B cell (primary cell): ENCODE data around the gene ERBB4. TPM values are rescaled to one million over a fixed set of nuclear protein-coding genes. Genes with fewer than 3 reads are reported as not detected.

Experiments
- ATAC-seq: fragments of 200-7000 bp; cut with Tn5 transposase; one replicate; pipeline ENCODE4 v1.10.0; 2021; ENCODE audit warnings: low read depth, mild to moderate bottlenecking, moderate number of reproducible peaks, moderate library complexity
- CTCF ChIA-PET: fragments of 350-600 bp; sonication (Branson Sonifier 250); formaldehyde crosslinking; loops from one replicate; lab custom pipeline; 2021; ENCODE audit warnings: antibody characterized with exemption, inconsistent platforms; lab: Charles Lee
- POLR2A ChIA-PET: fragments of 350-600 bp; sonication (Branson Sonifier 250); formaldehyde crosslinking; loops from one replicate; lab custom pipeline; 2021; ENCODE audit warnings: antibody characterized with exemption; lab: Charles Lee
- DNase-seq: peaks from one replicate; pipeline ENCODE4 v3.0.0; 2013
- H2AFZ ChIP-seq: 2 replicates; pipeline ENCODE4 v1.6.1; 2012; ENCODE audit warnings: mild to moderate bottlenecking, low read depth, low read length; ENCODE audit not compliant: insufficient read depth, poor library complexity, severe bottlenecking
- H3K27ac ChIP-seq, 2 donors: 1 replicate in 1 of 2; 2 replicates in 1 of 2; pipeline ENCODE4 v1.5.1; 2012 to 2013; ENCODE audit warnings: low read length in 2 of 2, mild to moderate bottlenecking in 2 of 2, moderate library complexity in 1 of 2
- H3K27me3 ChIP-seq, 4 experiments: fragments of 200-600 bp in 1 of 4; sonication (generic) in 1 of 4; replicated peaks in 1 of 4; 1 replicate in 2 of 4; 2 replicates in 2 of 4; pipeline versions ENCODE4 v1.6.1 to v1.7.0; 2013 to 2016; ENCODE audit warnings: low read length in 3 of 4, mild to moderate bottlenecking in 2 of 4, mixed read lengths in 1 of 4, moderate library complexity in 1 of 4; ENCODE audit not compliant: insufficient read depth in 4 of 4, control insufficient read depth in 3 of 4; ENCODE audit errors: control extremely low read depth in 1 of 4
- H3K36me3 ChIP-seq, 2 experiments: replicated peaks in 1 of 2; 1 replicate in 1 of 2; 2 replicates in 1 of 2; pipeline versions ENCODE4 v1.6.1 to v1.7.1; 2013; ENCODE audit warnings: low read length in 1 of 2; ENCODE audit not compliant: insufficient read depth in 2 of 2, control insufficient read depth in 1 of 2; ENCODE audit errors: control extremely low read depth in 1 of 2, extremely low read depth in 1 of 2
- H3K4me1 ChIP-seq, 2 donors: fragments of 200-600 bp in 1 of 2; sonication (generic) in 1 of 2; 1 replicate in 1 of 2; 2 replicates in 1 of 2; pipeline versions ENCODE4 v1.5.1 to v1.6.1; 2013 to 2017; ENCODE audit warnings: low read length in 2 of 2; ENCODE audit not compliant: control insufficient read depth in 2 of 2, insufficient read depth in 2 of 2
- H3K4me2 ChIP-seq: replicated peaks from 2 replicates; pipeline ENCODE3; 2012; ENCODE audit warnings: mild to moderate bottlenecking, low read depth, low read length; ENCODE audit not compliant: poor library complexity, severe bottlenecking
- H3K4me3 ChIP-seq, 5 experiments: fragments of 200-600 bp in 1 of 5; sonication (generic) in 1 of 5; 1 replicate in 3 of 5; 2 replicates in 2 of 5; pipeline versions ENCODE4 v1.5.1 to v1.7.0; 2011 to 2016; ENCODE audit warnings: low read length in 4 of 5, mild to moderate bottlenecking in 4 of 5, low read depth in 2 of 5, control low read depth in 1 of 5, moderate library complexity in 1 of 5; ENCODE audit not compliant: insufficient read depth in 1 of 5; ENCODE audit errors: control extremely low read depth in 1 of 5, extremely low read depth in 1 of 5
- H3K79me2 ChIP-seq: fragments of 200-600 bp; sonication (generic); one replicate; pipeline ENCODE4 v1.6.0; 2016; ENCODE audit warnings: low read length; ENCODE audit not compliant: control insufficient read depth, insufficient read depth
- H3K9ac ChIP-seq: fragments of 200-600 bp; sonication (generic); 2 replicates; pipeline ENCODE4 v1.6.1; 2017; ENCODE audit warnings: mild to moderate bottlenecking, low read length, moderate library complexity
- H3K9me3 ChIP-seq, 3 donors: one replicate each; pipeline versions ENCODE4 v1.6.1 to v1.7.1; 2013; ENCODE audit warnings: low read length in 2 of 3; ENCODE audit not compliant: control insufficient read depth in 2 of 3, insufficient read depth in 1 of 3; ENCODE audit errors: control extremely low read depth in 1 of 3
- H4K20me1 ChIP-seq: 2 replicates; pipeline ENCODE4 v1.6.0; 2012; ENCODE audit warnings: mild to moderate bottlenecking, low read length; ENCODE audit not compliant: insufficient read depth, control insufficient read depth, poor library complexity, severe bottlenecking
- H3K27ac Mint-ChIP-seq: one replicate; pipeline ENCODE4 v1.8.0; 2021; ENCODE audit warnings: mixed read lengths
- H3K27me3 Mint-ChIP-seq: one replicate; pipeline ENCODE4 v1.8.0; 2021; ENCODE audit warnings: mixed read lengths
- H3K4me1 Mint-ChIP-seq: one replicate; pipeline ENCODE4 v1.8.0; 2021; ENCODE audit warnings: mixed read lengths
- H3K4me3 Mint-ChIP-seq: one replicate; pipeline ENCODE4 v1.8.0; 2021; ENCODE audit warnings: mixed read lengths
- H3K9me3 Mint-ChIP-seq: one replicate; pipeline ENCODE4 v1.8.0; 2022; ENCODE audit warnings: mixed read lengths; ENCODE audit not compliant: insufficient read depth
- CTCF ChIP-seq: fragments of 200-600 bp; IDR thresholded peaks from one replicate; pipeline ENCODE4 v1.8.0; 2022; ENCODE audit warnings: antibody characterized with exemption, mild to moderate bottlenecking
- EZH2 ChIP-seq: IDR thresholded peaks from 2 replicates; pipeline ENCODE4 v1.6.1; 2012; ENCODE audit warnings: borderline replicate concordance, low read depth, mild to moderate bottlenecking, moderate library complexity, low read length; ENCODE audit not compliant: insufficient read depth, poor library complexity, severe bottlenecking
- WGBS: methylation state at CpG from one replicate; pipeline ENCODE4 v1.1.5; 2013; ENCODE audit warnings: missing lambda C conversion rate; ENCODE audit not compliant: insufficient coverage; 5-methylcytosine and 5-hydroxymethylcytosine counted together
- intact Hi-C: fragments of 100-400 bp; cut with micrococcal nuclease; formaldehyde crosslinking; loops from one replicate; pipeline ENCODE4 v1.10.0; 2022
- polyA plus RNA-seq: library from polyadenylated mRNA; depleted of rRNA; stranded (reverse); fragments of >200 nt; gene quantifications from 2 replicates; pipeline ENCODE4 v1.2.3, GENCODE V29; 2012
- total RNA-seq, 2 donors: library from RNA; stranded (reverse); fragments of 120-200 nt in 1 of 2; gene quantifications; 1 replicate in 1 of 2; 2 replicates in 1 of 2; pipeline versions ENCODE4 v1.2.3 to v1.2.4, GENCODE V29; 2013 to 2022

ERBB4 gene
- total and polyA plus RNA-seq, 2 donors (not counting 1 experiment from before 2014, with no cell fraction given) = not detected

- H3K27ac ChIP-seq = no peak overlapping the region
- no peaks in the 10 kb centered on the region for H3K79me2 ChIP-seq
- H3K4me3 ChIP-seq = no peak overlapping the region
- Mint-ChIP-seq H3K9me3 (no peaks in the 10 kb centered on the region), H3K27me3 (no peaks in the 10 kb centered on the region), H3K4me3 (no peak overlapping the region), H3K4me1 (no peaks in the 10 kb centered on the region), H3K27ac (no peak overlapping the region)
- WGBS = no CpG with 5 or more reads among the region's 2 CpGs
- intact Hi-C loops = no loop called here
- no peak for ATAC-seq
- no peaks in the 10 kb centered on the region for H3K9me3 ChIP-seq
- no peak overlapping the region for H3K9ac ChIP-seq
- no peaks in the 10 kb centered on the region for H4K20me1 ChIP-seq
- no peak overlapping the region for H3K4me2 ChIP-seq
- CTCF ChIA-PET = no interaction called here
- POLR2A ChIA-PET = no interaction called here
- H3K36me3 ChIP-seq = no peaks in the 10 kb centered on the region
- no peak for TF ChIP-seq EZH2
- TF ChIP-seq CTCF = no peak
- H3K27me3 ChIP-seq = no peaks in the 10 kb centered on the region
- no peak overlapping the region for H2AFZ ChIP-seq
- no peak for DNase-seq
- peaks cover 0 to 3% of the 10 kb centered on the region in 2 donors for H3K4me1 ChIP-seq
Observed at GRCh38 chr2:211611621-211612020, 927.0 kb downstream of the ERBB4 start.

- ATAC-seq (no peak), DNase-seq (no peak)
- Histone ChIP-seq H3K27me3 (no peaks in the 10 kb centered on the region), H3K9ac (no peak overlapping the region), H4K20me1 (no peaks in the 10 kb centered on the region), H3K27ac (no peak overlapping the region), H3K4me1 (peaks cover 0 to 3% of the 10 kb centered on the region in 2 donors), H3K36me3 (no peaks in the 10 kb centered on the region), H3K4me2 (no peak overlapping the region), H3K4me3 (no peak overlapping the region), H3K79me2 (no peaks in the 10 kb centered on the region), H2AFZ (no peak overlapping the region), H3K9me3 (no peaks in the 10 kb centered on the region)
- TF ChIP-seq EZH2 (no peak), CTCF (no peak)
- intact Hi-C loops = no loop called here
- H3K27ac Mint-ChIP-seq = no peak overlapping the region
- no peaks in the 10 kb centered on the region for H3K4me1 Mint-ChIP-seq
- H3K27me3 Mint-ChIP-seq = no peaks in the 10 kb centered on the region
- 71% methylated on average over 4 of the region's 6 CpGs for WGBS
- CTCF ChIA-PET = no interaction called here
- H3K9me3 Mint-ChIP-seq = no peaks in the 10 kb centered on the region
- no peak overlapping the region for H3K4me3 Mint-ChIP-seq
- POLR2A ChIA-PET = no interaction called here
Observed at GRCh38 chr2:211611061-211611518, 927.5 kb downstream of the ERBB4 start.
